Natural killer cell (primary cell): Measurements from ENCODE around the gene ZAP70. TPM values are rescaled to one million over a fixed set of nuclear protein-coding genes. Genes with fewer than 3 reads are reported as not detected.

ENCODE experiments used
- ATAC-seq, 3 donors: fragments of 150-1000 bp in 2 of 3; fragments of 200-7000 bp in 1 of 3; cut with Tn5 transposase; 1 replicate in 1 of 3; 2 replicates in 2 of 3; pipeline ENCODE4 v1.10.0; 2021; ENCODE audit warnings: mild to moderate bottlenecking in 2 of 3, moderate library complexity in 2 of 3
- DNase-seq, 2 donors: peaks; one replicate each; pipeline versions ENCODE4 v3.0.0 to v3.0.0-alpha.2; 2013 to 2021; ENCODE audit warnings: mixed read lengths in 1 of 2
- H3K27ac ChIP-seq: one replicate; pipeline ENCODE4 v1.5.1; 2013; ENCODE audit warnings: mild to moderate bottlenecking, low read length
- H3K27me3 ChIP-seq: one replicate; pipeline ENCODE4 v1.6.1; 2013; ENCODE audit warnings: low read length; ENCODE audit not compliant: control insufficient read depth, insufficient read depth
- H3K36me3 ChIP-seq: one replicate; pipeline ENCODE4 v1.6.1; 2013; ENCODE audit warnings: low read length; ENCODE audit not compliant: control insufficient read depth, insufficient read depth
- H3K4me1 ChIP-seq: one replicate; pipeline ENCODE4 v1.6.1; 2013; ENCODE audit warnings: low read length; ENCODE audit not compliant: control insufficient read depth, insufficient read depth
- H3K4me3 ChIP-seq: one replicate; pipeline ENCODE4 v1.5.1; 2013; ENCODE audit warnings: low read length
- H3K9me3 ChIP-seq: one replicate; pipeline ENCODE4 v1.6.1; 2013; ENCODE audit warnings: low read length; ENCODE audit not compliant: control insufficient read depth, insufficient read depth
- H3K27ac Mint-ChIP-seq, 2 donors: one replicate each; pipeline ENCODE4 v1.8.0; 2022; ENCODE audit warnings: mild to moderate bottlenecking in 2 of 2, mixed read lengths in 2 of 2, moderate library complexity in 1 of 2
- H3K27me3 Mint-ChIP-seq, 2 donors: one replicate each; pipeline ENCODE4 v1.8.0; 2022; ENCODE audit warnings: low read depth in 2 of 2, mixed read lengths in 2 of 2
- H3K36me3 Mint-ChIP-seq: one replicate; pipeline ENCODE4 v1.8.0; 2022; ENCODE audit warnings: mixed read lengths
- H3K4me1 Mint-ChIP-seq, 2 donors: one replicate each; pipeline ENCODE4 v1.8.0; 2022; ENCODE audit warnings: mixed read lengths in 2 of 2
- H3K4me3 Mint-ChIP-seq: one replicate; pipeline ENCODE4 v1.8.0; 2022; ENCODE audit warnings: mild to moderate bottlenecking, moderate library complexity, mixed read lengths
- H3K9me3 Mint-ChIP-seq, 2 donors: one replicate each; pipeline ENCODE4 v1.8.0; 2022; ENCODE audit warnings: mixed read lengths in 2 of 2
- CTCF ChIP-seq: fragments of 200-600 bp; IDR thresholded peaks from one replicate; pipeline ENCODE4 v1.8.0; 2022; ENCODE audit warnings: antibody characterized with exemption
- WGBS: methylation state at CpG from one replicate; pipeline ENCODE4 v1.1.7; 2013; ENCODE audit warnings: missing lambda C conversion rate; ENCODE audit not compliant: insufficient coverage; 5-methylcytosine and 5-hydroxymethylcytosine counted together
- intact Hi-C: fragments of 100-400 bp; cut with micrococcal nuclease; formaldehyde crosslinking; loops from one replicate; pipeline ENCODE4 v1.14.2; 2022
- total RNA-seq, 4 donors: library from RNA; stranded (reverse); fragments of 120-200 nt in 1 of 4; gene quantifications; one replicate each; pipeline versions ENCODE4 v1.2.3 to v1.2.4, GENCODE V29; 2013 to 2022

Gene ZAP70
- total RNA-seq, 3 donors from 2014 or later (not counting 1 experiment from before 2014, with no cell fraction given) = 883 to 1,008 (median 954) TPM

- Mint-ChIP-seq H3K4me1 (peaks cover 22 to 34% of the 10 kb centered on the region in 2 donors), H3K9me3 (no peaks in the 10 kb centered on the region), H3K27me3 (no peaks in the 10 kb centered on the region), H3K36me3 (no peaks in the 10 kb centered on the region), H3K27ac (peak overlapping the region; percentile 42 to 54), H3K4me3 (no peak overlapping the region)
- TF ChIP-seq CTCF = no peak
- Histone ChIP-seq H3K9me3 (no peaks in the 10 kb centered on the region), H3K27me3 (no peaks in the 10 kb centered on the region), H3K27ac (no peak overlapping the region), H3K36me3 (peaks cover 18% of the 10 kb centered on the region), H3K4me1 (peaks cover 14% of the 10 kb centered on the region), H3K4me3 (no peak overlapping the region)
- WGBS = 100% methylated on average over 1 of the region's 3 CpGs
- intact Hi-C loops = no loop called here
- ATAC-seq (no peak), DNase-seq (no peak)
Observed at GRCh38 chr2:97752342-97753334, 39.3 kb downstream of the ZAP70 start.

- Mint-ChIP-seq H3K27me3 (no peaks in the 10 kb centered on the region), H3K4me1 (peaks cover 18 to 19% of the 10 kb centered on the region in 2 donors), H3K4me3 (no peak overlapping the region), H3K9me3 (no peaks in the 10 kb centered on the region), H3K27ac (no peak overlapping the region), H3K36me3 (no peaks in the 10 kb centered on the region)
- H3K9me3 ChIP-seq = no peaks in the 10 kb centered on the region
- peaks cover 6% of the 10 kb centered on the region for H3K4me1 ChIP-seq
- H3K36me3 ChIP-seq = peaks cover 28% of the 10 kb centered on the region
- TF ChIP-seq CTCF = no peak
- no peak overlapping the region for H3K4me3 ChIP-seq
- intact Hi-C loops = no loop called here
- H3K27ac ChIP-seq = no peak overlapping the region
- DNase-seq = no peak
- no peak for ATAC-seq
- 92% methylated on average over 12 of the region's 12 CpGs for WGBS
- no peaks in the 10 kb centered on the region for H3K27me3 ChIP-seq
Observed at GRCh38 chr2:97754690-97755346, 41.4 kb downstream of the ZAP70 start.

GRCh38 chr2:97755491-97755890, 42.1 kb downstream of the ZAP70 start:
- Mint-ChIP-seq H3K27me3 (no peaks in the 10 kb centered on the region), H3K27ac (no peak overlapping the region), H3K4me1 (peaks cover 24 to 25% of the 10 kb centered on the region in 2 donors), H3K4me3 (no peak overlapping the region), H3K36me3 (no peaks in the 10 kb centered on the region), H3K9me3 (no peaks in the 10 kb centered on the region)
- Histone ChIP-seq H3K36me3 (peaks cover 31% of the 10 kb centered on the region), H3K4me3 (no peak overlapping the region), H3K4me1 (peaks cover 13% of the 10 kb centered on the region), H3K27me3 (no peaks in the 10 kb centered on the region), H3K27ac (no peak overlapping the region), H3K9me3 (no peaks in the 10 kb centered on the region)
- intact Hi-C loops = no loop called here
- 88% methylated on average over 1 of the region's 2 CpGs for WGBS
- no peak for ATAC-seq
- no peak for DNase-seq
- TF ChIP-seq CTCF = no peak
